GM18526 (cell line): ENCODE results near the gene USH1C.

Source experiments
- POLR2A ChIP-seq: IDR thresholded peaks from 3 replicates; pipeline ENCODE4 v1.6.1; 2011; ENCODE audit not compliant: insufficient read length; ENCODE audit errors: extremely low read depth

The USH1C gene

DNA sequence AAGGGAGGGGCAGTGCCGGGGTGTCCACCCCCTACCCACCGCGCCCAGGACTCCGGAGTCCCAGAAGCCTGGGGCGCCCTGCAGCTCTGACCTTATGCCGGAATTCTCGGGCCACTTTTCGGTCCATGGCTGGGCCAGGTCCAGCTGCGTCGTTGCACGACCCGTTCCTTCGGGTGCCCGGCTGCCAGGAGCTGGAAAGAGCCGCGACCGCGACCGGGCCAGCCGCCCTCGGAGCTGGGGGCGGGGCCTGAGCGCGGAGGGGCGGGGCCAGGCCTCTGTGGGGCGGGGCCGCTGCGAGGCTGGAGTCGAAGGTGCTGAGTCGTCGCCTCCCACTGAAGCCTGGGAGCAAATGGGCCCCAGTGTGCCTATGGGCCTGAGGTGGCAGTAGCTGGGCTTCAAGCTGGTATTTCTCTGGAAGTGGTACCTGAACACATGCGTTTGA is at the start of gene USH1C:
Gene USH1C (minus strand): TSS at position 236 of the 442 bp plus-strand sequence. CDS start 109 bp downstream, at position 127.
- no peak for TF ChIP-seq POLR2A

- TF ChIP-seq POLR2A = no peak
Observed at GRCh38 chr11:17593466-17594245, 49.4 kb upstream of the USH1C start.

DNA sequence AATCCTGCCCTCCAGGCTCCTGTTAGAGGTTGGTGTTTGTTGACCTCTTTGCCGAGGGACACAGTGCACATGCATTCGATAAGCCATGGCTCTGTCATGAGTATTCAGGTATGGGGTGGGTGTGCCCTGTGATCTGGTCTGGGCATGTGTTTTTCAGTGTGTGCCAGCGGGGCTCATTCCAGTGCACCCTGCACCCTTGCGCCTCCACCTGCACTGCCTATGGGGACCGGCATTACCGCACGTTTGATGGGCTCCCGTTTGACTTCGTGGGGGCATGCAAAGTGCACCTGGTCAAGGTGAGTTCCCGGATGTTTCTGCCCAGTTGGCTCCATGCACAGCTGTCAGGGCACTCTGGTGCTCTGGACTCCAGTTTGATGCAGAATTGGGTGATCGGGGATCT is 47.1 kb upstream of the USH1C start:
- no peak for TF ChIP-seq POLR2A

DNA sequence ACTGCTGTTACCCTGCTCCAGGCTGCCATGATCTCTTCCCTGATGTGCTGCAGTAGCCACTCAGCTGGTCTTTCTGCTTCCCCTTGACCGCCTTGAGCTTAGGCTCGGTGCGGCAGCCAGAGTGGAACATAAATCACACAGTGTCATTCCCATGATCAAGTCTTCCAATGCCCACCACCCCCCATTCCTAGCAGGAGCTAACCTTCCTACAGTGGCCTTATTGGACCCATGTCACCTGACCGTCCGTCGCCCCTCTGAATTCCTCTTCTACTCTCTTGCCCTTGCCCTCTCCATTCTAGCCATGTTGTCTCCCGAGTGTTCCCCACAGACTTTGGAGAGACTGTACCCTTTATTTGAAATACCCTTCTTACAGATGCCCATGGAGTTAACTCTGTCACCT is 46.2 kb upstream of the USH1C start:
- no peak for TF ChIP-seq POLR2A

GRCh38 chr11:17588721-17589120 is 44.5 kb upstream of the USH1C start:
- TF ChIP-seq POLR2A = no peak

- no peak for TF ChIP-seq POLR2A
Observed at GRCh38 chr11:17588166-17588565, 44.0 kb upstream of the USH1C start.

- no peak for TF ChIP-seq POLR2A
Observed at GRCh38 chr11:17585911-17586695, 41.9 kb upstream of the USH1C start.

- no peak for TF ChIP-seq POLR2A
Observed at GRCh38 chr11:17581732-17582053, 37.5 kb upstream of the USH1C start.

- no peak for TF ChIP-seq POLR2A
Observed at GRCh38 chr11:17581036-17581731, 37.0 kb upstream of the USH1C start.

- TF ChIP-seq POLR2A = no peak
Observed at GRCh38 chr11:17580271-17580670, 36.1 kb upstream of the USH1C start.

GRCh38 chr11:17579451-17579850 is 35.2 kb upstream of the USH1C start:
- TF ChIP-seq POLR2A = no peak

- no peak for TF ChIP-seq POLR2A
Observed at GRCh38 chr11:17578958-17579357, 34.7 kb upstream of the USH1C start.

- TF ChIP-seq POLR2A = no peak
Observed at GRCh38 chr11:17578296-17578695, 34.1 kb upstream of the USH1C start.

GRCh38 chr11:17575431-17576425 is 31.5 kb upstream of the USH1C start:
- TF ChIP-seq POLR2A = no peak
